ENCODE data around the gene LACRT.
A peak's percentile ranks its signal among the peaks of the same experiment; 100 is the strongest.

LACRT gene

DNA sequence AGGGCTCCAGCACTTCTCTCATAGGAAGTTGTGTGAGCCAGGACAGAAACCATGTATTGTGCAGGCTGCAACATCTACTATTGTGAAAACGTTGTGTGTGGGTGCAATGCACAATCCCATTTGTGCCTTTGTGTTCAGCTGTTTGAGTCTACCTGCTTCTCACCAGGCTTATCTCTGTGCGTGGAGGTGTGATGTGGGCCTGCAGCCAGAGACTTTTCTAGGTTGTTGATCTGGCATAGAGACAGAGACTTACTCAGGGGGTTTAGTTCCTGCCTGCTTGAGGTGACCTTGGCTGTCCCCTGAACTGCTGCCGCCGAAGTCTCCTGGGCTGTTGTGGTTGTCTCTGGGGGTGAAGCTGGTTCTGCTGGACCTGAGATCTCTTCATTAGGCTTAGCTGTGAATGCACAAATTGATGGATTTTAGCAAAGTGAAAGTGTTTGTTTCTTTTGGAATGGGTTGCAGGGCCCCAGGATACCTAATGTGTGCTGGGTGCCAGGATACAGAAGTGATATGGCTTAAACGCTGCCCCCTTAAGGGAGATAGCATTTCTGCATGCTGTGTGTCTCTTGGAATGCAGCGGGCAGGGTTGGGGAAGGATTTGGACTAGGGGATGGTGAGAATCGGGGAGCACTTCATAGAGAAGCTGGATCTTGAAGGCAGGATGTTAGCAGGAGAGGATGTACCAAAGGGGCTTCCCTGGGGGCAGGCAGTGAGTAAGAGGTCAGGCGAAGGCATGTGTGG, 2.5 kb downstream of the LACRT start:
- no peak for DNase-seq

DNA sequence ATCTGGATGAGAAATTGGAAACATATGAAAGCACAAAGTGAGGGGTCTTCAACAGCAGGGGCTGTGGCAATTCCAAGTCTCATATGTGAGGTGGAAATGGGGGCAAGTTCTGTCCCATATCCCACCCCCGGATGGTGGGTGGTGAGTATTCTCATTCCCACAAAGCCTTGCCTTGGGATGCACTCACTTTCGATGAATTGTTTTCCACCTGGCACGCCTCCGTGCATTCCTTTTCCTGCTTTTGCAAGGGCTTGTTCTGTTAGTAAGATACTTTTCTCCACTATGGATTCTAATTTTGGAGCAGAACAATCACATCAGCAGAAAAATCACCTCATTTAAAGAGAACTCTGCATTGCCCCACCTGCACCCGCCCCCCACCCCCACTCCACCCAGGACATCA, 3.1 kb downstream of the LACRT start:
- no peak for DNase-seq

GRCh38 chr12:54629925-54630324, 4.8 kb downstream of the LACRT start:
- no peak for DNase-seq

DNA sequence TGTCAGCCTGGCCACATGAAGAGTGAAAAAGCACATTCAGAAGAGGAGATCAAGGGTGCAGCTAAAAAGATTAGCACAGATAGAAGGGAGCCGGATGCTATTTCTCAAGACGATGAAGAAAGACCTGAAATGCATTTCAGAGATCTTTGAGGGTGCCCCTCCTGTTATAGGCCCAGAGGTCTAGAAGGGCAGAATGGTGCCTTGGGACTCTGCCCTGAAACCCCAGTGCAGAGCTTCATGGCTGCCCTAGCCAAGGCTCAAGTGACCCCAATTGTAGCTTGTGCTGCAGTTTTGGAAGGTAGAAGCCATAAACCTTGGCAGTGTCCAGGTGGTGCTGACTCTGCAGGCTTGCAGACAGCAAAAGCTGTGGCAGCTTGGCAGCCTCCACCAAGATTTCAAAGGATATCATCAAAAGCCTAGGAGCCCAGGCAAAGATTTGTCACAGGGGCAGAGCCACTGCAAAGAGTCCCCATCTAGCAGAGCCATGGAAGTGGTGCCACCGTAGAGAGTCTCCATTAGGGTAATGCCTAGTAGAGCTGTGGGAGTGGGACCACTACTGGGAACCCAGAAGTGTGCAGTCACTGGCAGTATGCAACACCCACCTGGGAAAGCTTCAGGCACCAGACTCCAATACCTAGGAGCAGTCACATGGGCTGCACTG, 6.4 kb downstream of the LACRT start:
- DNase-seq: no peak

- no peak for DNase-seq
These were observed 7.4 kb downstream of the LACRT start for GRCh38 chr12:54627304-54627703.

DNA sequence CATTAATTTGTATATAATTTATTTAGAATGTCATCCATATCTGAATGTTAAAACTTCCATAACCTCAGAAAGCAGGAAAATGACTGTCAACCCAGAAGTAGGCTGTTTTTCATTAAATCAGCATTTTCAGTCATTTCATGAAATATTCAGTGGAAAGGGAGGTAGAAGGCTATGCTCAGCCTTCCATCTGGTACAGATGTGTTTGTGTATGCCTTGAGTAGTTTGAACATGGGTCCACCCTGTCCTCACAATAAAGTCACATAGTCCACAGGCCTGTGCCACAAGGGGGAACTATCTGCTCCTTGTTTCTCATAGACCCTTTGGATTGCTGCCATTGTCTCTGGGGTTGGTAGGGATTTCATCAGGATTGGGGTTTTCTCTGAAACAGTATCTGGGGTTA, 9.1 kb downstream of the LACRT start:
- DNase-seq: no peak

- no peak for DNase-seq
These were observed 10.1 kb downstream of the LACRT start for GRCh38 chr12:54624315-54625279.

DNA sequence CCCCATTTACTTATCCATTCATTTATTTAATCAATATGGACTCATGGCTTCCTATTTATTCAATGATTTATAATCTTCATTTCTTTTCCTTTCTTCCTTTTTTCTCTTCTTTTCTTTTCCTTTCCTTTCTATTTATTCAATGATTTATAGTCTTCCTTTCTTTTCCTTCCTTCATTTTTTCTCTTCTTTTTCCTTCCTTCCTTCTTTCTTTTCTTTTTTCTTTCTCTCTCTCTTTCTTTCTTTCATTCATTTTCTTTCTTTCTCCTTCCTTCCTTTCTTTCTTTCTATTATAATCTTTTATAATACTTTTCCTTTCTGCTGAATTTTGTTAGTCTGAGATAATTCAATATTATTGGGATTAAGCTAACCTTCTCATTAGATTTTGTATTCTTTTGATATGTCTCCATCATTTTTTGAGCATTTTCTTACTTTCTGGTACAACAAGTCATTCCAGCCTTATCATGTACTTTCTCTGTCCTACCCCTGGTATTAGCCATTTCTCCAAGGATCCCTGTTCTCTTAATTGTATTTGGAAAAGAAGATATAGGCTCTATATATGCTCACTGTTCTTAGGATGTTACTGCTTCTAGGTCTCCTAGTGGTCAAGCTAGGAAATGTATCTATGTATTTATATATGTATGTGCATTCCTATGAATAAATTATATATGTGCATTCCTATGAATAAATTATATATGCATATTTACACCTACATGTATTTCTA, 12.1 kb downstream of the LACRT start:
- peak in 1 of 2 experiments; percentile 46 for DNase-seq

- DNase-seq: no peak
These were observed 17.6 kb downstream of the LACRT start for GRCh38 chr12:54616933-54617680.

- no peak for DNase-seq
These were observed 22.4 kb downstream of the LACRT start for GRCh38 chr12:54612225-54612750.

- DNase-seq: no peak
These were observed 23.0 kb downstream of the LACRT start for GRCh38 chr12:54611715-54612149.

- no peak for DNase-seq
These were observed 25.9 kb downstream of the LACRT start for GRCh38 chr12:54608769-54609168.

- DNase-seq: no peak
These were observed 26.5 kb downstream of the LACRT start for GRCh38 chr12:54608156-54608555.

DNA sequence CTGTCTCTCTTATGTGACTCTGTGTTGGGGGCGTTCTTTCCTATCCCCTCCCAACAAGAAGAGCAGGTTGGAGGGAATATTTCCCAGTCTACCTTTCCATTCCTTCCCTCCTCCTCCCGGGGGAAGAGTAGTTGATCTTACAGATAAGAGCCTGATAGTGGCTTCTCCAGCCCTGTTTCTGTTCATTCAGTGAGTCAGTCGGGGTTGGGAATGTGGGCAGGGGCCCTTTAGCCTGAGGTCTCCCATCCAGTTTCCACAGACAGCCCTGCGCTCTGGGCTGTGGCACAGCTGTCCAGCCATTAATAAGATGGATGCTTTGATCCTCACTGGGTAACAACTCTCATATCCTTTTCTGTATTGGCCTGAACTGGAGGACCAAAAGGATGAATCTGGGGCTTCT, 28.1 kb downstream of the LACRT start:
- DNase-seq: no peak

GRCh38 chr12:54605138-54605970, 29.3 kb downstream of the LACRT start:
- DNase-seq: no peak

DNA sequence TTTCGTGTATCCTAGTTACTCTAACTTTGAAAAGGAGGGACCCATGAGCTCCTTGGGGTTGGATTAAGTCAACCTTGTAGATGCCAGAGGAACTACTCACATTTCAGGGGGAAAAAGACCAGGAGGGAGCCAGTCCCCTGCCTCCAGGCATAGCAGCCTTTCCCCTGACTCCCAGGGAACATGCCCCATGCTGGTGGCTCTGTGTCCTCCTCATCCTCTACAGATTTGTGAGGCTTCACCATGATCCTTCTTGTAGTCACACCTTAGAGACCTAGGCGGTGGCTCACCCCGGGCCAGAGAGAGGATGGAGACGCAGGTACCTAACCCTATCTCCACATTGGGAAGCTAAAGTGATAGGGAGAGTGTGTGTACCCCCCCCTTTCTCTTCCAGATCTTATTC, 30.3 kb downstream of the LACRT start:
- no peak for DNase-seq

DNA sequence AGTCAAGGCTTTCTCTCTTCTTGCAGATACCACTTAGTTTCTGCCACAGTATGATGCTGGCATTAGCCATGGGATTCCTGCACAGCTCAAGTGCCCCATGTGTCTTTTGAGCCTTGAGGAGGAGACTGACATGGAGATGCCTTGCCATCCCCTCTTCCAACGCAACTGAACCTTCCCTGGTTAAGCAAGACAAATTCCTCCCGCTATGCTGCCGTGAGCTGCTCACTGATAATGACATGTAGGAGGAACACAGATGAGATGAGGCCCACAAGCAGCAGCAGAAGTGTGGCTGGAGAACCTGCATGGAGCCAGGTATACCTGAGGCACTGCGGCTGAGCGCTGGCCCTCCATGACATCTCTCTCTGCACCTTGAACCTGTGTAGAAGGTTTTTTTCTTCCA, 30.8 kb downstream of the LACRT start:
- DNase-seq: no peak

- DNase-seq: peak; percentile 34 to 81
These were observed 31.4 kb downstream of the LACRT start for GRCh38 chr12:54603173-54603814.

DNA sequence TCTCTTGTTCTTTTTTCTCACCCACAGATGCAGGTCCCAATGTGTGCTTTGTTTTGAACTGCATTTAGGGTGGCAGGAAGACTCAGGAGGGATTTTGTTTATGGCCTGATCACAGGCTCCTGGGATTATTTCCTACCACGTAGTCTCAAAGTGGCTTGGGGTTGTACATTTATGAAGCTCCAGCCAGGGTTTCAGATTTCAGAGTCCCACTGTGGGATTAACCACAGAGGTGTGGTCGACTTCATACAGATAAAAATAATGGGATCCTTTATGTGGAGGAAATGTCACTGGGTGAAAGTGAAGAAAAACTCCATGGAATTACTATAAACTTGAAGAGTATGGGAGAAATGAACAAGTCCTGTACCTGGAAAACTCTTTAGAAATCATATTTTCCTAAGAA, 32.0 kb downstream of the LACRT start:
- no peak for DNase-seq

GRCh38 chr12:54601841-54602240, 32.9 kb downstream of the LACRT start:
- DNase-seq: no peak
